Measurements from ENCODE around the gene ZNG1F.
"Not testable (repeated sequence)": the region's sequence is repeated elsewhere in the genome, so short reads cannot be mapped to it uniquely, and the experiment has no call there.

Gene ZNG1F

DNA sequence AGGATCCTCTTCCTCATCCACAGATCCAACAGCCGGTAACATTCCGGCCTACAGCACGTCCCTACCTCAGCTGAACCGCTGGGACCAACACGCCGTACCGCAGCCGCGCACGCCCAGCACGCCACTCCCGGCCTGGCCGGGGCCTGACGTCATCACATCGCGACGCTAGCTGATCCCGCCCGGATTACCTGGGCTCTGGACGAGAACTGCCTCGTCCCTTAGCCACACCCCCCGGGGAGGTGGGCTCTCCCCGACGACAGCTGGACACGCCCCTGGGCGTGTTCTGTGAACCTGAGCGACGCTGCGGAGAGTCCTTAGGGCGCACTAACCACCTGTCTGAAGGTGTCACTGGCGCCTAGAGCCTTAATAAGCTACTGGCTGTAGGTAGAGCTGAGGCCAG lies at the start of gene ZNG1F:
ZNG1F (minus strand) TSS at position 101 of the 400 bp plus-strand sequence; CDS start at position 42, 59 bp downstream.
- DNase-seq = not testable (repeated sequence)

DNA sequence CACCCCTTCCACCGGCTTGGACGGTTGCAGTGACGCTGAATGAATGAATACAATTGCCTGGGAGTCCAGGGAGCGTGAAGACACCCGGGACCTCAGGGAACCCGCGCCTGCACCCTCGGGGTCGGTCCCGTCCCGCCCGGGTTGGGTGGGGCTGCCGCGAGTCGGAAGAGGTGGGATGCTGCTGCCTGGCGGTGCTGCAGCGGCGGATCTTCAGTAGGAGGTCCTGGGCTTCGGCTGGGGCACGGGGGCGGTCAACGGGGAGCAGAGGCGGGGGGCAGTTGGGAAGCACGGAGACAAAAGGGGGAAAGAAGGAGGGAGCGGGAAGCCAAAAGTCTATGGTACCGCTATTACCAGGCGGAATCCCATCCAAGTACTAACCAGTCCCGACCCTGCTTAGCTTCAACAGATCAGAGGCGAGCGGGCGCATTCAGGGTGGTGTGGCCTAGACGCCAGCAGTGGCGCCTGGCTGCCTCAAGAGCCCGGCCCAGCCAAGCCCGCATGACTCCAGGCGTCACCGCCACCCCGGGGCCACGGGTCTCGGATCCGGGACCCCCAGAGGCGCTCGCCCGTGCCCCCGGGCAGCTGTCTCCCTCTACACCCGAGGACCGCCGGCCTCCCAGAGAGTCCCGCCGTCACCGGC lies 48.1 kb upstream of the ZNG1F start:
- DNase-seq = not testable (repeated sequence)

DNA sequence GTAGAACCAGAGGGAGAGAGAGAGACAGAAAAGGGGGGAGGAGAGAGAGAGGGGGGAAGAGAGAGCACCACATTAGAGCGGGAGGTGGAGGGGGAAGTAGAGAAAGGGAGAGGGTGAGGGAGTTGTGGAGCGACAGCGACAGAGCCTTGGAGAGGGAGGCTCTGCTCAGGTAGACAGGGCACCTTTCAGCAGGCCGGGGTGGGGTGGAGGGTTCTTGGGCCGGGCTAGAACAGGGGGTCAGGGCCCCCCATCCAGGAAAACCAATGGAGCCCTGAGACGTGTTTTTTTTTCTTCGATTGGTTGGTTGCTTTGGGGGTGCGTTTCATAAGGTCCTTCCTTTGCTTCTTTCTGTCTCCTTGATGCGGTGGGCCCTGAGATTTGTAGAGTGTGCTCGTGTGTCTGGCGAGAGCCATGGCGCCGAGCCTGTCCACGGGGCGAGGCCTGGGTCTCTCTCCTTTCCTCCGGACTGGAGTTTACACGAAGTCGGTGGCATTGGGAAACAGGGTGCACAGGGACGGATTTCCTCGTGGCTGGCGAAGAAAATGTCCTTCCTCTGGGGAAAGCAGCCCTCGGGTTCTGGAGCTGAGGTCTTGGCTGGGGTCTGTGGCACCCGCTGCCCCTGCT lies 47.5 kb upstream of the ZNG1F start:
- not testable (repeated sequence) for DNase-seq

DNA sequence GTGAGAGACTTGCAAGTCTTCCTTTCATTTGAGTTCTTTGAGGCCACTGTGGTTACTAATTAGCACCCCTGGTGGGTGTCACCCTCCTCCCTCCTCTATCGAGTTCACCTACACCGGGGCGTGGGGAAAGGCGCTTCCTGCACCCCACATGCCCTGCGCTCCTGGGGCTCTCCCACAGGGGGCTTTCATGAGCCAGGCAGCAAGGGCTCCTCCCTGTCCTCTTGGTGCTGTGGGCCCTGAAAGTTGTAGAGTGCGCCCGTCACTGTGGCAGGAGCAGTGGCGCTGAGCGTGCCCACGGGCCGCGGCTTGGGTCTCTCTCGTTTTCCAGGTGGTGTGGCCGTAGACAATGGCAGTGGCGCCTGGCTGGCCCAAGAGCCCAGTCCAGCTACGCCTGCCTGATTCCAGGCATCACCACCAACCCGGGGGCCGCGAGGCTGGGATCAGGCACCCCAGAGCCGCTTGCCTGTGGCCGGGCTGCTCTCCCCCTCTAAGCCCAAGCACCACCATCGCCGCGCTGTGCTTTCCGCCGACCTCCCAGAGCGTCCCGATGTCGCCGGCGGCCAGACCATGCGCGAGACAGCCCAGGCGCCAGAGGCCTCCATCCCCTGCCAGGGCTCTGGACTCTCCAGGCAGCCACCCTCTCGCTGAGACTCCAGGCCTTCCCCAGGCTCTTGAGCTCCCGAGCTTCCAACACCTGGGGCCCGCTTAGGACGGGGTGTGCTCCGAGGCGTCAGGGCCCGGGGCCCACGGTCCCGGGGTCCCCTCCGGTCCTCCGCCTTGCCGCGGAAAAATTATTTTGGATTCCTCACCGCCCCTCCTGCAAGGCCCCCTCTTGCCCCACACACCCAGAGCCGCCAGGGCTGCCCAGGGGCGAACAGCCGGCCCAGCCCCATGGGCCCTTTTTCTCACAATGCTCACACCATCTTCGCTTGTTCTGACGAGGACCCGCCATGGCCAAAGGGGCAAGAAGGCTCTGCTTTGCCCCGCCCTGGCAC lies 46.0 kb upstream of the ZNG1F start:
- not testable (repeated sequence) for DNase-seq

DNA sequence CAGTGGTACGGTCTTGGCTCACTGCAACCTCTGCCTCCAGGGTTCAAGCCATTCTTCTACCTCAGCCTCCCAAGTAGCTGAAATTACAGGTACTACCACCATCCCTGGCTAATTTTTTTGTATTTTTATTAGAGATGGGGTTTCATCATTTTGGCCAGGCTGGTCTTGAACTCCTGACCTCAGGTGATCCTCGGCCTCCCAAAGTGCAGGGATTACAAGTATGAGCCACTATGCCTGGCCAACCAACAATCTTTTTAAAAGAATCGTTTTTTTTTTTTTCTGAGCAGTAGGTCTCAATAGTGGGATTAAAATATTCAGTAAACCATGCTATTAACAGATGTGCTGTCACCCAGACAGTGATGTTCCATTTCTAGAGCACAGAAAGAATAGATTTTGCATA lies 45.1 kb upstream of the ZNG1F start:
- not testable (repeated sequence) for DNase-seq

DNA sequence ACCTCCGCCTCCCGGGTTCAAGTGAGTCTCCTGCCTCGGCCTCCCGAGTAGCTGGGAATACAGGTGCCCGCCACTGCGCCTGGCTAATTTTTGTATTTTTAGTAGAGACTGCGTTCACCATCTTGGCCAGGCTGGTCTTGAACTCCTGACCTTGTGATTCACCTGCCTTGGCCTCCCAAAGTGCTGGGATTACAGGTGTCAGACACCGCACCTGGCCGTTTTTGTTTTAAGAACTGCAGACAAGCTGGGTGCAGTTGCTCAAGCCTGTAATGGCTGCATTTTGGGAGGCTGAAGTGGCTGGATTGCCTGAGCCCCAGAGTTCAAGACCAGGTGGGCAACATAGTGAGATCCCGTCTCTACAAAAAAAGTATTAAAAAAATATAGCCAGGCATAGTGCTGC lies 43.2 kb upstream of the ZNG1F start:
- not testable (repeated sequence) for DNase-seq

DNA sequence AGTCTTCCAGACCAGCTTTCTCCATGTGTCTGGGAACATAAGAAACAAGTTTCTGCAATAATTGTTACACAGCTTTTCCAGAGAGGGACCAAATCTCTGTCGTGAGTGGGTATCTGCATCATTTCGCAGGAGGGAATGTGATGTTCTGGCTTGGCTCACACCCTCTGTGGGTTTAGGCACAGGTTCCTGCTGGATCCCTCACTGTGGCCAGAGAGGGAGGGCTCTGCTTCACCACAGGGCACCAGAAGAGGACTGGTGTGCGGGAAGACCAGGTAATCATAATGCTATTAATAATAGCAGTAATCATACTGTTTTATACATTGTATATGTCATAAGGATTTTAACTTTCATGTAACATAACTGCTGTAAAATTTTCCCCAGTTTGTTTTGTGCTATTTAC lies 41.3 kb upstream of the ZNG1F start:
- not testable (repeated sequence) for DNase-seq

DNA sequence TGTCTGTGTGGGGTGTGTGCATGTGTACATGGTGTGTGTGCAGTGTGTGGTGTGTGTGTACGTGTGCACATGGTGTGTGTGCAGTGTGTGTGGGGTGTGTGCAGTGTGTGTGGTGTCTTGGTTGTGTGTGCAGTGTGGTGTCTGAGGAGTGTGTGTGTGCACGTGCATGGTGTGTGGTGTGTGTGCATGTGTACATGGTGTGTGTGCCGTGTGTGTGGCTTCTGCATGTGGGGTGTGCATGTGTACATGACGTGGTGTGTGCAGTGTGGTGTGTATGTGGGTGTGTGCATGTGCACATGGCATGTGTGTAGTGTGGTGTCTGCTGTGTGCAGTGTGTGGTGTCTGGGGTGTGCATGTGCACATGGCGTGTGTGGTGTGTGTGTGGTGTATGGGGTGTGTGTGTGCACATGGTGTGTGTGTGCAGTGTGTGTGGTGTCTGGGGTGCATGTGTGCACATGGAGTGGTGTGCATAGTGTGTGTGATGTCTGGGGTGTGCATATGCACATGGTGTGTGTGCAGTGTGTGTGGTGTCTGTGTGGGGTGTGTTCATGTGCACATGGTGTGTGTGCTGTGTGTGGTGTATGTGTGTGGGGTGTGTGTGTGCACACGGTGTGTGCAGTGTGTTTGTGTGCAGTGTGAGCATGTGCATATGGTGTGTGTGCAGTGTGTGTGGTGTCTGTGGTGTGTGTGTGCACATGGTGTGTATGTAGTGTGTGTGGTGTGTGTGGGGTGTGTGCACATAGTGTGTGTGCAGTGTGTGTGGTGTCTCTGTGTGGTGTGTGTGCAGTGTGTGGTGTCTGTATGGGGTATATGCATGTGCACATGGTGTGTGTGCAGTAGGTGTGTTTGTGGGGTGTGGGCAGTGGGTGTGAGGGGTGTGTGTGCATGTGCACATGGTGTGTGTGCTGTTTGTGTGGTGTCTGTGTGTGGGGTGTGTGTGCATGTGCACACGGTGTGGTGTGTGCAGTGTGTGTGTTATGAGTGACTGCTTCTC lies 40.6 kb upstream of the ZNG1F start:
- no peak for DNase-seq

DNA sequence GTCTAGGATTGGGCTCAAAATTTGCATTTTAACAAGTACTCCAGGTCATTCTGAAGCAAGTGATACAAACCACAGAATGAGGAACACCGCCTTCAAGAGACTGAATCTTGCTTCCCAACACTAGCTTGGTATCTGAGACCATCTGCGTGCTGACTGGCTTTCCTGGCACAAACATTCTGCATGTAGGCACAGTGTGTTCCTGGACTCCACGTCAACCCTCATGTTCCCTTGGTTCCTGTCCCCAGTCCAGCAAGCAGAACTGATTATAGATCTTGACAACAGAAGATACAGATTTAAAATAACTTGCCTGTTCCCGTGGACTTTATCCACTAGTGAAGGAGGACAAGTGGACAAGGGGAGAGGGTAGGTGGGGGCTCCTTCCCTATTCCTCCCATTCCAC lies 30.7 kb upstream of the ZNG1F start:
- DNase-seq = not testable (repeated sequence)

DNA sequence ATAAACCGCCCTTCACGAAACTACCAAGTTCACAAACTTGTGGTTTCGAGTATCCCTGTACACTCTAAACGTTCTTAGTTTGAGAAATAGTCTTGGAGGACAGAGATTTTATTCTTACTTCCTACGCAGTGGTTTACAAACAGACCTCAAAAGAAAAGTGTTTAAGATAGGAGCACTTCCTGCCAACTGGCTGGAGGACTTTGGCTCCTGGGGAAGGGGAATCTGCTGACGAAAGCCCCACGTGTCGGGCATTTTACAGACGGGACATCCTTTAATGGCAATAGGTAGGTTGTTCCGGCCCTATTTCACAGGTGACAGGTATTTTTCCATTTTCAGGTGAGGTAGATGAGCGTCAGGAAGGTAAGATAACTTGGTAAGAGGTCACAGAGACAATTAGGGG lies 678 bp downstream of the ZNG1F start:
- DNase-seq = not testable (repeated sequence)

DNA sequence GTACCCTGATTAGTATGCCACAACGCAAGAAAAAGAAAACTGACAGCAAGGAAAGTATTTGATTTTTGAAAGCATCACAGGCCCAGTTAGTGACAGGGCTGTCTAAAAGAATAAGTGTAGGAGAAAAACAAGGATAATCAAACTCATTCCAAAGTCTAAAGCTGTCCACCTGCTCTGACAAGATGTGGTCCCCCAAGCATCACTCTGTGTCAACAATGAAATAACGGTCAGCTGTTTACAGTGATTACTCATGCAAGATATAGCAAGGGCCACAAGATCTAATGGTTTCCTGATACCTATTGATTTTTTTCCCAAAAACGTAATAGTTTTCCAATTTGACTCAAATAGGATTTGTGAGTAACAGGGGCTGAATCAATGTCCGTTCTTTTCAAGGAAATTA lies 14.1 kb downstream of the ZNG1F start:
- not testable (repeated sequence) for DNase-seq

DNA sequence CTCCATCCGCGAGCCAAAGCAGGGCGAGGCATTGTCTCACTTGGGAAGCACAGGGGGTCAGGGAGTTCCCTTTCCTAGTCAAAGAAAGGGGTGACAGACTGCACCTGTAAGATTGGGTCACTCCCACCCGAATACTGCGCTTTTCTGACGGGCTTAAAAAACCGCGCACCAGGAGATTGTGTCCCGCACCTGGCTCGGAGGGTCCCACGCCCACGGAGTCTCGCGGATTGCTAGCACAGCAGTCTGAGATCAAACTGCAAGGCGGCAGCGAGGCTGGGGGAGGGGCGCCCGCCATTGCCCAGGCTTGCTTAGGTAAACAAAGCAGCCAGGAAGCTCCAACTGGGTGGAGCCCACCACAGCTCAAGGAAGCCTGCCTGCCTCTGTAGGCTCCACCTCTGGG lies 39.0 kb downstream of the ZNG1F start:
- DNase-seq = not testable (repeated sequence)

DNA sequence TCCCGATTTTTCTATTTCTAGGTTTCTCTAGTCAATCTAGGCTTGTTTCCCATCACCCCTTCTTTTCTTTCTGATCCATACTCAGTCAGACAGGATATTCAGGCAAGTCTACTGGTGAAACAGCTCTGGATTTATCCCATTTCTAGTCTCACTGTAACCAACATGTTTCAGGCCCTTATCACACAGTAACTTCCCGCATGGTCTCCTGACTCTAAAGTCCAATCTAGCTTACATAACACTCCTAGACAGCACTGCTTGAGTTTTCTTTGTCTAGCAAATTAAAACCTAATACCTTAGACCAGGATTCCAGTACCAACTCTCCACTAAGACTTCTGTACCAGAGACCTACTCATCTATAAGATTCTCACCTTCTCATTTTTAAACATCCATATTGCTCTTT lies 47.2 kb downstream of the ZNG1F start:
- DNase-seq = not testable (repeated sequence)

DNA sequence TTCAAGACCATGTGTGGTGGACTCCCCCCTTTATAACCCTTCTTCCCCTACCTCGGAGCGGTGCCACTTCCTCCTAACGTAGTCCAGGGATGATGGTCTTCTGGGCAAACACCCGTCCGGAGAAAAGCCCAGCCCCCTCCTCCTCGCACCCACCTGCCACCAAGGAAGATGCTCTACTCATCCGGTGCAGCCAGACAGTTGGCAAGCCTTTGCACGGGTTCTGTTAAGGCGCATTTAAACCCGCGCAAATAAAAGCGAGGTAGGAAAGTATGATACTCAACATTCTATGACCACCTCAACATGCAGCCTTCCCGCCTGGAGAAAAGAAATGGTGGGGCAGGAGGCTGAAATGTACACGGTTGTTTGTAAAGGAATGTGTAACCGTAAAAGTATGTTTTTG lies 60.5 kb downstream of the ZNG1F start, which contains the start of gene FOXD4L6:
FOXD4L6 (minus strand) TSS at position 101 of the 400 bp plus-strand sequence. CDS start 298 bp downstream, outside the sequence.
- not testable (repeated sequence) for DNase-seq

DNA sequence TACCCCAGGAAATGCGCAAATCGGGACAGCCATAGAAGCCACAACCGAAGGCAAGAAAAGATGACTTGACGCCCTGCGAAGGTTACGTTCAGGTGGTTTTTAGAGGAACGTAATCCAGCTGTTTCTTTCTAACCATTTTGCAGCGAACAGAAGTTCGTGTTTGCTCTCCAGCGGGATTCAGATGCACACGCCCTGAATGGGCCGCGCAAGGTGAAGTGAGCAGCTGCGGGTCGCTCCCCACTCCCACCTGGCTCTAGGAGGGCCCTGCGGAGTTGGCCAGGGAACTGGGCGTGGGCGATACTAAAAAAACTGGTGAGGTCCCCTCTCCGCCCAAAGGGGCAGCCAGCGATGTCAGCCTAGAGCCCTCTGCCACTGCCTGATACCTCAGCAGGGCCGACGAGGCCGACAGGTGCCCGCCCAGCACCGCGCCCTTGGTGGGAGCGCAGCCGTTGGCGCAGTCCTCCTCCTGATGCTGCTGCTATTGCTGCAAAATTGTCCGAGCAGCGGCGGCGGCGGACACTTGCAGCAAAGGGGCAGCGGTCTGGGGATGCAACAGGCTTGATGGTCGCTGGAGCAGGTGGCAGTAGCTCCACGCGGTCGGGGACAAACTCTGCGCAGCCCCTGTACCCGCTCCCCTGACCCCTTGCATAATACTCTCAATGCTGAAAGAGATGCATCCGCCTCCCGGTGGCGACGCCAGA lies 62.2 kb downstream of the ZNG1F start:
- not testable (repeated sequence) for DNase-seq

DNA sequence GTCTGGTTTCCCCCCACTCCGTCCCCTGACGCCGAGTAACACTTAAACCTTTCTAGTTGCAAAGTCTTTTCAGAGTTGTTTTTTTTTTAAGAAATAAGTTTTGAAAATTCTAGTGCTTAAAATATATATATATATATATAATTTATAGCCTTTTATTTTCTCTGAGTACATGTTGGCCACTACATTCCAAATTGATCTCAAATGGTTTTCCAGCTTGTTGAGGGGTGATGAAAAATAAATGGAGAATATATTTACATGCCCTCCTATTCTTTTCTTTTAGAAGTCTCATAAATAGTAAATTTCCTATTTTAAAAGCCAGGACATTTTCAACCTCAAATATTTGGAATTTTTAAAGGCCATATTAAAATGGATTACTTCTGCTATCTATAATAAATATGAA lies 63.2 kb downstream of the ZNG1F start:
- not testable (repeated sequence) for DNase-seq

DNA sequence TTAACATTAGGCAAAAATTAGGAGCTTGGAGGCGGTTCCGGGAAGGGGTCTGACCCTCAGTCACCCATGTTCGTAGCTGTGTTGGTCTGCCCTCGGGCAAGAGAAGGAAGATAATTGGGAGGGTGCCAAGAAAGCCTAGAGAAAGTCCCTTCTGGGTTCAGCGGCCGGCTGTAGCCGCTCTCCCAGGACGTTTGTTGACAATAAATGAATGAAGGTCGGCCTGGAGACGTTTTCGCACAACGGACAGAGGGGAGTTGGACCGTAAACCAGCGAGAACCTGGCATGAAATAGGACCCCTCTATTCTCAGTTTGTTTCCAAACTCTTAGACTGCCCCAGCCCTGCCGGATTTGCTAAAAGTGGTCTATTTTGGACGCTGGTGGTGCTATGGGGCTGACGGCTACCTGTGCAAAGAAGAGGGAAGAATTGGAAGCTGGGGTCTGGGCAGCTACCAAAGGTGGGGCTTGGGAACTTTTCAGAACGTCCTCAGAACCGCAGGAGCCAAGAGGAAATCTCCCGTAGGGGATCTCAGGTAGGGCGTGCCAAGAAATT lies 63.9 kb downstream of the ZNG1F start:
- not testable (repeated sequence) for DNase-seq

DNA sequence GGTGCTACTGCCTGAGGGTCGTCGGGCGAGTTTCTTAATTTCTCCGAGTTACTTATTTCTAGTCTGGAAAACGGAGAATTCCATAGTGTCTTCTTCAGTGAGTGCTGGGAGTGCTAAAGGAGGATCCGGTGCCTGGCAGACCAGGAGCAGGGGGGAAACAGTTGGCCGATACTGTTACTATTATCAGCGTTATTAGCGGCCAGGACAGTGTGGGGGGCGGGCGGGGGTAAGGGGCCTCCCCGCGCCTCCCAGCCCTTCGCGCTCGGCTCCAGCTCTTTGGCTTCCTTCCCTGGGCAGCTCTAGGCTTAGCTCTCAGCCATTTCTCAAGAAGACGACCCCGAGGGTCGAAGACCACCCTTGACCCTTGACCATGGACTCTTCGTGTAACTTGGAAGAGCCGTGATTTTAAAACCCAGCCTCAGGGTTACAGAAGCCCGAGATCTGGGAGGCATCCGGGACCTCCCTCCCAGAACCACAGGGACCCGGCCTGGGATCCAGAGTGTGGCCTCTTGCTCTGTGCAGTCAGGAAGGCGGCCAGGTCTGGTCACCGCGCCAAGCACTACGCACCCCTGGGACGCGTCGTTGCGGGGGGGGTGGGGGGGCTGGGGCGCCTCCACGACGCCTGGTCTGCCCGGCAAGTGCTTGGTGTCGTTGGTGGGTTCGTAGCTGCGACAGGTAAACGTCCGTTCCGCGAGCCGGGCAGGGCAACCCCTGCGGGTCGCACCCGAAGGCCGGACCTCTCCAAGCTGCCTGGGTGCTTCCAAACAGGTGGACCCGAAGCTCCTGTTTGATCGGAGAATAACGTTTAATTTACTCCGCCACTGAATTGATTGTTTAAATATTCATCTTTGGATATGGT lies 64.6 kb downstream of the ZNG1F start:
- not testable (repeated sequence) for DNase-seq

DNA sequence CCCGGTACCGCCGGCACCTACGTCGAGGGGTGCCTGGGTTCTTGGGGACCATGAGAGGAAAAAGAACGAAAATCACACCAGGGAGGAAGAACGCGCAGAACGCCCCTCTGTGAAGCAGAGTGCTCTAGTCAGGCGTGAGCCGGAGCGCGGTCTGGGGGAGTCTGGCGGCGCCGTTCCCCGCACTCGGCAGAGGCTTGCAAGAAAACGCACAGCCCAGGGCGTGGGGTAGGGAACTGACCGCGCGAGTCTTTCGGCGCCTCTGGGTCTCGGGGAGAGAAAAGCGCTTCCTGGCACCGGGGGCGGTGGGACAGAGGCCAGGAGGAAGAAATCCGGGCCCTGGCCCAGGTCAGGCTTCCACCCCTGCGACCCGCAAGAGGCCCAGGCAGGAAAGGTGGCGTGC lies 65.3 kb downstream of the ZNG1F start:
- DNase-seq = not testable (repeated sequence)

DNA sequence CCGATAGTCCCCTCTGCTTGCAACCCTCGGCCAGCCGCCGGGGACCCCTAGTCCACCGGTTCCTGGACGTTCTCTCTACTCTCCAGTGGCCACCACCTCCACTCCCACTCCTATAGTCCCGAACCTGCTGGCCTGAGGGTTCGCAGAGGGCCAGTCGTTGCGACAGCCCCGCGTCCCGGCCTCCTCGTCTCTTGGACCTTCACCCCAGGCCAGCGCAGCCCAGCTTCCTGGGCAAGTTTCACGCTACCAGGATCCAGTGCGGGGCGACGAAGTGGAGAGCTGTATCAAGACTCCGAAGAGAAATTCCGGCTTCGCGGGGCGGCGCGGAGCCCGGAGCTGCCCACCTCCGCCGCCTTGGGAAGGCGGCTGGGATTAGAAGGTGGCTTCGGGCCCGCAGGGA lies 65.7 kb downstream of the ZNG1F start:
- DNase-seq = not testable (repeated sequence)

Measured in inflammatory macrophage treated with lipopolysaccharide for 1 hour (primary cell).